Breast epithelium (tissue), 4 donors: ENCODE measurements around the gene GUCA2B. TPM values are rescaled to one million over a fixed set of nuclear protein-coding genes. Genes with fewer than 3 reads are reported as not detected.

Experiments used
- DNase-seq, 2 donors: peaks; one replicate each; pipeline ENCODE4 v3.0.0-alpha.2; 2019; ENCODE audit warnings: low spot score in 2 of 2
- H3K27ac ChIP-seq, 2 donors: fragments of 200-600 bp; sonication (generic) in 1 of 2; one replicate each; pipeline ENCODE4 v1.5.1; 2016 to 2019; ENCODE audit warnings: mild to moderate bottlenecking in 1 of 2
- H3K27me3 ChIP-seq, 2 donors: fragments of 200-600 bp; sonication (generic) in 1 of 2; one replicate each; pipeline versions ENCODE4 v1.5.1 to v1.6.0; 2017 to 2019; ENCODE audit warnings: control low read depth in 1 of 2, mild to moderate bottlenecking in 1 of 2
- H3K36me3 ChIP-seq: fragments of 200-600 bp; one replicate; pipeline ENCODE4 v1.5.1; 2019
- H3K4me1 ChIP-seq, 2 donors: fragments of 200-600 bp; sonication (generic); one replicate each; pipeline ENCODE4 v1.5.1; 2016 to 2019; ENCODE audit warnings: control low read depth in 1 of 2
- H3K4me3 ChIP-seq, 3 donors: fragments of 200-600 bp; sonication (generic); 1 replicate in 2 of 3; 2 replicates in 1 of 3; pipeline ENCODE4 v1.5.1; 2016 to 2019; ENCODE audit warnings: mild to moderate bottlenecking in 3 of 3, moderate library complexity in 2 of 3
- H3K9me3 ChIP-seq, 2 donors: fragments of 200-600 bp; sonication (generic) in 1 of 2; one replicate each; pipeline ENCODE4 v1.5.1; 2016 to 2019; ENCODE audit warnings: control low read depth in 1 of 2
- CTCF ChIP-seq, 3 donors: fragments of 450-650 bp; IDR thresholded peaks; one replicate each; pipeline ENCODE4 v1.5.1; 2016 to 2017; ENCODE audit warnings: antibody characterized with exemption in 3 of 3, mild to moderate bottlenecking in 3 of 3, moderate library complexity in 3 of 3
- POLR2A ChIP-seq: fragments of 450-650 bp; IDR thresholded peaks from one replicate; pipeline ENCODE4 v1.6.1; 2016; ENCODE audit warnings: antibody characterized with exemption, mild to moderate bottlenecking, moderate library complexity
- POLR2AphosphoS5 ChIP-seq, 3 donors: sonication (generic); formaldehyde crosslinking; IDR thresholded peaks; one replicate each; pipeline ENCODE4 v1.6.1; 2017; ENCODE audit warnings: antibody characterized with exemption in 3 of 3
- intact Hi-C: fragments of 100-400 bp; cut with DNase I; formaldehyde crosslinking; loops from one replicate; pipeline ENCODE4 v1.15.1; 2023; ENCODE audit warnings: low total_unique reads
- total RNA-seq, 3 donors: library from RNA; depleted of rRNA; stranded (reverse); fragments of >200 nt; gene quantifications; one replicate each; pipeline ENCODE4 v1.1.0, GENCODE V29; 2016

Gene GUCA2B
- total RNA-seq, 3 donors from 2014 or later = not detected

- peak overlapping the region in 1 of 2 donors; percentile 19 for H3K27ac ChIP-seq
- H3K36me3 ChIP-seq = no peaks in the 10 kb centered on the region
- no peaks in the 10 kb centered on the region for H3K9me3 ChIP-seq
- no peaks in the 10 kb centered on the region for H3K4me1 ChIP-seq
- DNase-seq = peak in 1 of 2 donors; percentile 70
- TF ChIP-seq POLR2A (no peak), CTCF (IDR thresholded peaks at IDR 0.05) (no peak), POLR2AphosphoS5 (IDR thresholded peaks at IDR 0.05) (no peak)
- H3K4me3 ChIP-seq = no peak overlapping the region
- no peaks in the 10 kb centered on the region for H3K27me3 ChIP-seq
- intact Hi-C loops = no loop called here
These were observed 17.8 kb upstream of the GUCA2B start for GRCh38 chr1:42135426-42135825.

GRCh38 chr1:42136466-42136865, 16.7 kb upstream of the GUCA2B start:
- H3K36me3 ChIP-seq = no peaks in the 10 kb centered on the region
- no peaks in the 10 kb centered on the region for H3K27me3 ChIP-seq
- no peaks in the 10 kb centered on the region for H3K9me3 ChIP-seq
- no peak overlapping the region for H3K27ac ChIP-seq
- no peaks in the 10 kb centered on the region for H3K4me1 ChIP-seq
- no peak overlapping the region for H3K4me3 ChIP-seq
- intact Hi-C loops = no loop called here
- DNase-seq = no peak
- TF ChIP-seq POLR2AphosphoS5 (IDR thresholded peaks at IDR 0.05) (no peak), POLR2A (no peak), CTCF (IDR thresholded peaks at IDR 0.05) (no peak)

GRCh38 chr1:42137766-42138165, 15.4 kb upstream of the GUCA2B start:
- Histone ChIP-seq H3K4me1 (no peaks in the 10 kb centered on the region), H3K36me3 (no peaks in the 10 kb centered on the region), H3K9me3 (no peaks in the 10 kb centered on the region), H3K27ac (no peak overlapping the region), H3K4me3 (no peak overlapping the region), H3K27me3 (peaks cover 0 to 3% of the 10 kb centered on the region in 2 donors)
- TF ChIP-seq CTCF (IDR thresholded peaks at IDR 0.05) (no peak), POLR2A (no peak), POLR2AphosphoS5 (IDR thresholded peaks at IDR 0.05) (no peak)
- no peak for DNase-seq
- intact Hi-C loops = no loop called here

- no peak overlapping the region for H3K4me3 ChIP-seq
- H3K27ac ChIP-seq = no peak overlapping the region
- DNase-seq = no peak
- intact Hi-C loops = no loop called here
- H3K27me3 ChIP-seq = peaks cover 0 to 3% of the 10 kb centered on the region in 2 donors
- TF ChIP-seq POLR2AphosphoS5 (IDR thresholded peaks at IDR 0.05) = no peak
- TF ChIP-seq CTCF (IDR thresholded peaks at IDR 0.05) = no peak
- no peak for TF ChIP-seq POLR2A
- no peaks in the 10 kb centered on the region for H3K9me3 ChIP-seq
- H3K36me3 ChIP-seq = no peaks in the 10 kb centered on the region
- no peaks in the 10 kb centered on the region for H3K4me1 ChIP-seq
These were observed 14.6 kb upstream of the GUCA2B start for GRCh38 chr1:42138586-42138985.

GRCh38 chr1:42139444-42139843, 13.8 kb upstream of the GUCA2B start:
- intact Hi-C loops = no loop called here
- peaks cover 0 to 3% of the 10 kb centered on the region in 2 donors for H3K27me3 ChIP-seq

More at GRCh38 chr1:42139444-42139843, 13.8 kb upstream of the GUCA2B start:
- TF ChIP-seq POLR2A (no peak), CTCF (IDR thresholded peaks at IDR 0.05) (no peak), POLR2AphosphoS5 (IDR thresholded peaks at IDR 0.05) (no peak)
- Histone ChIP-seq H3K4me3 (no peak overlapping the region), H3K9me3 (no peaks in the 10 kb centered on the region), H3K27ac (no peak overlapping the region), H3K36me3 (no peaks in the 10 kb centered on the region), H3K4me1 (no peaks in the 10 kb centered on the region)
- DNase-seq = no peak
